ENCODE measurements around the gene GNGT2.

DNA sequence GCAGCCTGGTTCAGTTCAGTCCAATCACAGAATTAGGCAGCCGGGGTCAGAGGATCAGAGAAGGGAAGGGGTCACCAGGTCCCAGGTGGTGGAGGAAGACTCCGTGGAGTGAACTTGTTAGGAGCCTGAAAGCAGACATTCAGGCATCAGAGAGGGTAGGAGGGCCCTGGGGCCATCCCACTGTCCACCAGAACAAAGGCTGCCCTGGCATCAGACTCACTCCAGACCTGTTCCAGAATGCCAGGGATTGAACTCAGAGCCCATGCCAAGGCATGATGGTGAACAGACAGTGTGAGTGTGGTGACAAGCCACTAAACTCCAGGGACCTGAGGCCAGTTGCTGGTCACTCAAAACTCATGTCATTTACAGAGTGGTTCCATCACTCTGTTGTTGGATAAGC, 40.2 kb downstream of the GNGT2 start:
- TF ChIP-seq, protein P1, sequence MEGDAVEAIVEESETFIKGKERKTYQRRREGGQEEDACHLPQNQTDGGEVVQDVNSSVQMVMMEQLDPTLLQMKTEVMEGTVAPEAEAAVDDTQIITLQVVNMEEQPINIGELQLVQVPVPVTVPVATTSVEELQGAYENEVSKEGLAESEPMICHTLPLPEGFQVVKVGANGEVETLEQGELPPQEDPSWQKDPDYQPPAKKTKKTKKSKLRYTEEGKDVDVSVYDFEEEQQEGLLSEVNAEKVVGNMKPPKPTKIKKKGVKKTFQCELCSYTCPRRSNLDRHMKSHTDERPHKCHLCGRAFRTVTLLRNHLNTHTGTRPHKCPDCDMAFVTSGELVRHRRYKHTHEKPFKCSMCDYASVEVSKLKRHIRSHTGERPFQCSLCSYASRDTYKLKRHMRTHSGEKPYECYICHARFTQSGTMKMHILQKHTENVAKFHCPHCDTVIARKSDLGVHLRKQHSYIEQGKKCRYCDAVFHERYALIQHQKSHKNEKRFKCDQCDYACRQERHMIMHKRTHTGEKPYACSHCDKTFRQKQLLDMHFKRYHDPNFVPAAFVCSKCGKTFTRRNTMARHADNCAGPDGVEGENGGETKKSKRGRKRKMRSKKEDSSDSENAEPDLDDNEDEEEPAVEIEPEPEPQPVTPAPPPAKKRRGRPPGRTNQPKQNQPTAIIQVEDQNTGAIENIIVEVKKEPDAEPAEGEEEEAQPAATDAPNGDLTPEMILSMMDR (IDR thresholded peaks at IDR 0.05), result no peak
- no peak for TF ChIP-seq POLR2A (IDR thresholded peaks at IDR 0.05)
